Measurements from ENCODE around the gene PCSK9. TPM values are rescaled to one million over a fixed set of nuclear protein-coding genes. Genes with fewer than 3 reads are reported as not detected.

Gene PCSK9
- total RNA-seq, 4 donors from 2014 or later = 0.13 to 0.64 (median 0.23) TPM; not detected in 1

GRCh38 chr1:55062801-55063576, 23.6 kb downstream of the PCSK9 start:
- Histone ChIP-seq H3K4me1 (peaks cover 0 to 67% (median 22%) of the 10 kb centered on the region in 3 donors), H3K9me3 (no peaks in the 10 kb centered on the region), H3K27ac (peak overlapping the region in 3 of 4 donors; percentile 62 to 73 (median 72)), H3K27me3 (no peaks in the 10 kb centered on the region), H3K4me3 (no peak overlapping the region), H3K36me3 (peaks cover 0 to 19% of the 10 kb centered on the region in 2 donors)
- TF ChIP-seq, protein P1, sequence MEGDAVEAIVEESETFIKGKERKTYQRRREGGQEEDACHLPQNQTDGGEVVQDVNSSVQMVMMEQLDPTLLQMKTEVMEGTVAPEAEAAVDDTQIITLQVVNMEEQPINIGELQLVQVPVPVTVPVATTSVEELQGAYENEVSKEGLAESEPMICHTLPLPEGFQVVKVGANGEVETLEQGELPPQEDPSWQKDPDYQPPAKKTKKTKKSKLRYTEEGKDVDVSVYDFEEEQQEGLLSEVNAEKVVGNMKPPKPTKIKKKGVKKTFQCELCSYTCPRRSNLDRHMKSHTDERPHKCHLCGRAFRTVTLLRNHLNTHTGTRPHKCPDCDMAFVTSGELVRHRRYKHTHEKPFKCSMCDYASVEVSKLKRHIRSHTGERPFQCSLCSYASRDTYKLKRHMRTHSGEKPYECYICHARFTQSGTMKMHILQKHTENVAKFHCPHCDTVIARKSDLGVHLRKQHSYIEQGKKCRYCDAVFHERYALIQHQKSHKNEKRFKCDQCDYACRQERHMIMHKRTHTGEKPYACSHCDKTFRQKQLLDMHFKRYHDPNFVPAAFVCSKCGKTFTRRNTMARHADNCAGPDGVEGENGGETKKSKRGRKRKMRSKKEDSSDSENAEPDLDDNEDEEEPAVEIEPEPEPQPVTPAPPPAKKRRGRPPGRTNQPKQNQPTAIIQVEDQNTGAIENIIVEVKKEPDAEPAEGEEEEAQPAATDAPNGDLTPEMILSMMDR (IDR thresholded peaks at IDR 0.05) = no peak
- TF ChIP-seq POLR2AphosphoS5 (IDR thresholded peaks at IDR 0.05) (no peak), POLR2A (IDR thresholded peaks at IDR 0.05) (no peak), EP300 (IDR thresholded peaks at IDR 0.05) (no peak)
- no CpG with 5 or more reads among the region's 29 CpGs for WGBS, 2 donors (ENCODE audit: low coverage in 1 of 2)
- ATAC-seq = no peak

DNA sequence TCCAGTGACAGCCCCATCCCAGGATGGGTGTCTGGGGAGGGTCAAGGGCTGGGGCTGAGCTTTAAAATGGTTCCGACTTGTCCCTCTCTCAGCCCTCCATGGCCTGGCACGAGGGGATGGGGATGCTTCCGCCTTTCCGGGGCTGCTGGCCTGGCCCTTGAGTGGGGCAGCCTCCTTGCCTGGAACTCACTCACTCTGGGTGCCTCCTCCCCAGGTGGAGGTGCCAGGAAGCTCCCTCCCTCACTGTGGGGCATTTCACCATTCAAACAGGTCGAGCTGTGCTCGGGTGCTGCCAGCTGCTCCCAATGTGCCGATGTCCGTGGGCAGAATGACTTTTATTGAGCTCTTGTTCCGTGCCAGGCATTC, 24.2 kb downstream of the PCSK9 start:
- Histone ChIP-seq H3K27ac (peak overlapping the region in 3 of 4 donors; percentile 62 to 78 (median 72)), H3K4me3 (no peak overlapping the region), H3K9me3 (no peaks in the 10 kb centered on the region), H3K36me3 (peaks cover 0 to 24% of the 10 kb centered on the region in 2 donors), H3K4me1 (peaks cover 0 to 67% (median 22%) of the 10 kb centered on the region in 3 donors), H3K27me3 (no peaks in the 10 kb centered on the region)
- ATAC-seq = no peak
- TF ChIP-seq EP300 (IDR thresholded peaks at IDR 0.05) (no peak), POLR2AphosphoS5 (IDR thresholded peaks at IDR 0.05) (no peak), POLR2A (IDR thresholded peaks at IDR 0.05) (no peak)
- TF ChIP-seq, protein P1 (IDR thresholded peaks at IDR 0.05) = no peak
- WGBS, 2 donors (ENCODE audit: low coverage in 1 of 2) = 100% methylated on average over 1 of the region's 9 CpGs; no CpG with 5 or more reads in 1 of the 2 donors

- H3K27me3 ChIP-seq = no peaks in the 10 kb centered on the region
- no peaks in the 10 kb centered on the region for H3K9me3 ChIP-seq
- TF ChIP-seq POLR2AphosphoS5 (IDR thresholded peaks at IDR 0.05) (peak; percentile 36), POLR2A (IDR thresholded peaks at IDR 0.05) (no peak), EP300 (IDR thresholded peaks at IDR 0.05) (no peak)
- TF ChIP-seq, protein P1 (IDR thresholded peaks at IDR 0.05) = no peak
- ATAC-seq = peak; percentile 23
- no peak overlapping the region for H3K4me3 ChIP-seq
- 8 to 23% methylated on average over 2 to 7 of the region's 12 CpGs for WGBS, 2 donors (ENCODE audit: low coverage in 1 of 2)
- peaks cover 0 to 30% of the 10 kb centered on the region in 2 donors for H3K36me3 ChIP-seq
- peaks cover 0 to 67% (median 22%) of the 10 kb centered on the region in 3 donors for H3K4me1 ChIP-seq
- H3K27ac ChIP-seq = peak overlapping the region in 3 of 4 donors; percentile 62 to 78 (median 72)
Measured at GRCh38 chr1:55064071-55064581, 24.8 kb downstream of the PCSK9 start.

- TF ChIP-seq, protein P1 (IDR thresholded peaks at IDR 0.05) = no peak
- TF ChIP-seq POLR2AphosphoS5 (IDR thresholded peaks at IDR 0.05) = peak; percentile 80
- WGBS, 2 donors (ENCODE audit: low coverage in 1 of 2) = 7% methylated on average over 2 of the region's 2 CpGs; no CpG with 5 or more reads in 1 of the 2 donors
- Histone ChIP-seq H3K9me3 (no peaks in the 10 kb centered on the region), H3K4me1 (peaks cover 0 to 67% (median 22%) of the 10 kb centered on the region in 3 donors), H3K36me3 (peaks cover 0 to 37% of the 10 kb centered on the region in 2 donors), H3K4me3 (no peak overlapping the region), H3K27me3 (no peaks in the 10 kb centered on the region), H3K27ac (peak overlapping the region; percentile 40 to 78 (median 67))
- peak; percentile 75 for ATAC-seq
Measured at GRCh38 chr1:55064861-55065263, 25.5 kb downstream of the PCSK9 start.
